HG03097 (cell line): Measurements from ENCODE around the gene OTUD1.

Experiments
- ATAC-seq: cut with Tn5 transposase; IDR thresholded peaks from one replicate; pipeline ENCODE4 v1.9.1; 2021; ENCODE audit not compliant: unreplicated experiment, low FRiP score

Gene OTUD1

GRCh38 chr10:23459308-23459939 is 20.5 kb downstream of the OTUD1 start:
- no peak for ATAC-seq

GRCh38 chr10:23461557-23461956 is 22.7 kb downstream of the OTUD1 start:
- ATAC-seq = no peak

GRCh38 chr10:23467012-23467411 is 28.1 kb downstream of the OTUD1 start:
- ATAC-seq = no peak

GRCh38 chr10:23467548-23467947 is 28.7 kb downstream of the OTUD1 start:
- ATAC-seq = no peak

GRCh38 chr10:23469596-23470237 is 30.8 kb downstream of the OTUD1 start:
- ATAC-seq = no peak

- ATAC-seq = no peak
Observed at GRCh38 chr10:23472181-23472580, 33.3 kb downstream of the OTUD1 start.

GRCh38 chr10:23474081-23474480 is 35.2 kb downstream of the OTUD1 start:
- no peak for ATAC-seq

- ATAC-seq = no peak
Observed at GRCh38 chr10:23474626-23475025, 35.8 kb downstream of the OTUD1 start.

GRCh38 chr10:23478570-23478969 is 39.7 kb downstream of the OTUD1 start:
- no peak for ATAC-seq

GRCh38 chr10:23479798-23480473 is 41.1 kb downstream of the OTUD1 start:
- ATAC-seq = no peak

- no peak for ATAC-seq
Observed at GRCh38 chr10:23481363-23481961, 42.6 kb downstream of the OTUD1 start.

- no peak for ATAC-seq
Observed at GRCh38 chr10:23490115-23490514, 51.2 kb downstream of the OTUD1 start.
